Measurements from ENCODE around the gene SV2C. TPM values are rescaled to one million over a fixed set of nuclear protein-coding genes. Genes with fewer than 3 reads are reported as not detected.
A peak's percentile ranks its signal among the peaks of the same experiment; 100 is the strongest.

SV2C gene
- total and polyA plus RNA-seq, 2 donors from 2014 or later = 0.13 TPM; not detected in 1

DNA sequence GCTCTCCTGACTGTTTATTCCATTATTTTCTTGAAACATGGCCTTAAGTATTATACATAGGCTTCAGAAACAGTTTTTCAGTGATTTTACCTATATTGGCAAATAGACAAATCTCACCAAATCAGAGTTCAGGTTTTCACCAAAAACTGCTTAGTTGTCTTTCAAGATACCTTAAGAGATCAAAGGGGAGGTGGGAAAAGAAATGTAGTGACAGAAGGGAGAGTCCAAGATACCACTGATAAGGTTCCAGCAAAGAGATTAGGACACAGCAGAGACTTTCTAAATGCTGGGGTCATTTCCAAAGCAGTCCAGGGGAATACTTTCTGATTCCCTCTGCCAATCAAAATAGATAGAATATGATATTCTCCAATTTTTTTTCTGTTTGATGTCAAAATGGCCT, 246.2 kb downstream of the SV2C start:
- Histone ChIP-seq H3K4me1 (ENCODE audit: control insufficient read depth in 2 of 3, insufficient read depth in 2 of 3, low read depth in 1 of 3, low read length in 3 of 3) (peaks cover 2 to 8% (median 2%) of the 10 kb centered on the region in 3 donors), H3K27ac (ENCODE audit: low read depth in 2 of 2, low read length in 2 of 2) (no peak overlapping the region), H3K9me3 (ENCODE audit: control insufficient read depth in 2 of 3, insufficient read depth in 1 of 3, low read length in 3 of 3) (no peaks in the 10 kb centered on the region), H3K36me3 (ENCODE audit: control insufficient read depth in 2 of 3, insufficient read depth in 3 of 3, low read length in 3 of 3) (no peaks in the 10 kb centered on the region), H3K27me3 (ENCODE audit: control insufficient read depth, insufficient read depth, low read length) (no peaks in the 10 kb centered on the region), H3K9ac (ENCODE audit: low read length in 3 of 3) (no peak overlapping the region), H3K4me3 (ENCODE audit: low read length in 3 of 3) (no peak overlapping the region)
- intact Hi-C loops (cut with DNase I) = no loop called here
- no peak for TF ChIP-seq CTCF (IDR thresholded peaks at IDR 0.05; ENCODE audit: borderline replicate concordance, extremely low read depth, insufficient read depth)
- FAIRE-seq = no peak
- no peak for DNase-seq

DNA sequence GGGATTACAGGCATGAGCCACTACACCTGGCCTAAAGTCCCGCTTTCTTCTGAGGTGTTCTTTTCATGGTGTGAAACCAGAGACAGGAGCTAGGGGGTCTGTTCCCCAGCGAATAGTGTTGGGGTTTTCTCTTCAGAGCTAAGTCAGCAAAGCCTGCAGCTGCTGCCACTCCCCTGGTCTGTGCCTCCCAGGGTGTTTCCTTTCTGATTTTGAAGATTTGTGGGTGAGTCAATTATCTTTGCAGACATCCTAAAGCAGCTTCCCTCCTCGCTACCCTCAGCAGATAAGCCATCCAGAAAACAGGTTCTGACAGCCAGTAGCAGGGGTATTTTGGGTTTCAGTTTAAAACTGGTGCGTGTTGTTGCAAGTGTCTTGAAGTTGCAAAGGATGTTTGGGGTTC, 247.9 kb downstream of the SV2C start:
- no peaks in the 10 kb centered on the region for H3K27me3 ChIP-seq (ENCODE audit: control insufficient read depth, insufficient read depth, low read length)
- FAIRE-seq (no peak), DNase-seq (no peak)
- H3K36me3 ChIP-seq (ENCODE audit: control insufficient read depth in 2 of 3, insufficient read depth in 3 of 3, low read length in 3 of 3) = no peaks in the 10 kb centered on the region
- intact Hi-C loops (cut with DNase I) = no loop called here
- H3K9ac ChIP-seq (ENCODE audit: low read length in 3 of 3) = no peak overlapping the region
- H3K27ac ChIP-seq (ENCODE audit: low read depth in 2 of 2, low read length in 2 of 2) = no peak overlapping the region
- peaks cover 0 to 8% (median 2%) of the 10 kb centered on the region in 3 donors for H3K4me1 ChIP-seq (ENCODE audit: control insufficient read depth in 2 of 3, insufficient read depth in 2 of 3, low read depth in 1 of 3, low read length in 3 of 3)
- H3K9me3 ChIP-seq (ENCODE audit: control insufficient read depth in 2 of 3, insufficient read depth in 1 of 3, low read length in 3 of 3) = no peaks in the 10 kb centered on the region
- no peak overlapping the region for H3K4me3 ChIP-seq (ENCODE audit: low read length in 3 of 3)
- no peak for TF ChIP-seq CTCF (IDR thresholded peaks at IDR 0.05; ENCODE audit: borderline replicate concordance, extremely low read depth, insufficient read depth)

DNA sequence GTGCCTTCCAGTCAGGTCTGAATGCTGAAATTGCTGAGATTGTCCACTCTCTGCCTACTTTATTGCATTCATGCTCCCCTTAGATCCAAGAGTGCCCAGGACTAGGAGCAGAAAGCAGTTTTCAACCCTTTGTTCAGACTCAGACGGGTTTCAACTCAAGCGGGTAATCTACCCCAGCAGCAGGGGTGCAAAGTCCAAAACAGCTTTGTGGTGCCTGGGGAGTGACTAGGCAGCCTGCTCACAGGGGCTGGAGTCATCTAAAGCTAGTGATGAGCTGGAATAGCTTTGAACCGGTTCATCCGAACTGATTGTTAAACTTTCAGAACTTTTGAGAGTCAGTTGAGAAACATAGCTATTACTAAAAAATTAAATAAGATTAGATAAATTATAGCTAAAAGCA, 248.9 kb downstream of the SV2C start:
- H3K9ac ChIP-seq (ENCODE audit: low read length in 3 of 3) = no peak overlapping the region
- no peak overlapping the region for H3K4me3 ChIP-seq (ENCODE audit: low read length in 3 of 3)
- FAIRE-seq (no peak), DNase-seq (peak in 2 of 5 donors; percentile 10 to 41)
- H3K36me3 ChIP-seq (ENCODE audit: control insufficient read depth in 2 of 3, insufficient read depth in 3 of 3, low read length in 3 of 3) = no peaks in the 10 kb centered on the region
- H3K27ac ChIP-seq (ENCODE audit: low read depth in 2 of 2, low read length in 2 of 2) = no peak overlapping the region
- TF ChIP-seq CTCF (IDR thresholded peaks at IDR 0.05; ENCODE audit: borderline replicate concordance, extremely low read depth, insufficient read depth) = no peak
- no peaks in the 10 kb centered on the region for H3K9me3 ChIP-seq (ENCODE audit: control insufficient read depth in 2 of 3, insufficient read depth in 1 of 3, low read length in 3 of 3)
- H3K27me3 ChIP-seq (ENCODE audit: control insufficient read depth, insufficient read depth, low read length) = no peaks in the 10 kb centered on the region
- intact Hi-C loops (cut with DNase I) = no loop called here
- H3K4me1 ChIP-seq (ENCODE audit: control insufficient read depth in 2 of 3, insufficient read depth in 2 of 3, low read depth in 1 of 3, low read length in 3 of 3) = peaks cover 0 to 4% (median 2%) of the 10 kb centered on the region in 3 donors

DNA sequence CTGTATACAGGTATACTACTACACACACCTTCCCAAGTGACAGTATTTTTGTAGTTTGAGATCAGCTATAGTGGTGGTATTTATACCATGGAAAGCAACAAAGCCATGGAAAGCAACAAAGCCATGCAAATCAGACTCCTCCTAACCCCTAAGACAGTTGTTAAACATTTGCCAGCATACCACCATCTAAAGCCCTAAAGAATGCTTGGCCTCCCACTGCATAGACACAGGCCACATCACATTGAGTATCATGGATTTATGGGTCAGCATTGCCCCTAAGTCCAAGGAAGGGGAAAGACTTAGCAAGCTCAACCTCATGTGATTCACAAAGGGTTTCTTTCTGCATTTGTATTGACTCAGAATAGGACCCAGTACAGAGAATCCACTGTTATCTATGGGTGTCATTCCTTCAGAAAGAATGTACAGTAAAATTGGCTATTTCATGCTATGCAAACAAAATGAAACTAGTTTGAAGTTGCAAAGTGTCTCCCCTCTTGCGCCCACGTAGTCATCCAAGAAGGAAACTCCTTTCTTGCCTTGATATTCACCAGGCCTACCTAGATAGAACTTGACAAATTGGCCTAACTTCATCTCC, 249.5 kb downstream of the SV2C start:
- peak in 1 of 5 donors; percentile 31 for DNase-seq
- H3K4me1 ChIP-seq (ENCODE audit: control insufficient read depth in 2 of 3, insufficient read depth in 2 of 3, low read depth in 1 of 3, low read length in 3 of 3) = peaks cover 0 to 5% (median 2%) of the 10 kb centered on the region in 3 donors
- intact Hi-C loops (cut with DNase I) = no loop called here
- H3K36me3 ChIP-seq (ENCODE audit: control insufficient read depth in 2 of 3, insufficient read depth in 3 of 3, low read length in 3 of 3) = no peaks in the 10 kb centered on the region
- H3K9me3 ChIP-seq (ENCODE audit: control insufficient read depth in 2 of 3, insufficient read depth in 1 of 3, low read length in 3 of 3) = no peaks in the 10 kb centered on the region
- FAIRE-seq = no peak
- H3K27ac ChIP-seq (ENCODE audit: low read depth in 2 of 2, low read length in 2 of 2) = no peak overlapping the region
- TF ChIP-seq CTCF (IDR thresholded peaks at IDR 0.05; ENCODE audit: borderline replicate concordance, extremely low read depth, insufficient read depth) = no peak
- H3K9ac ChIP-seq (ENCODE audit: low read length in 3 of 3) = no peak overlapping the region
- no peaks in the 10 kb centered on the region for H3K27me3 ChIP-seq (ENCODE audit: control insufficient read depth, insufficient read depth, low read length)
- H3K4me3 ChIP-seq (ENCODE audit: low read length in 3 of 3) = no peak overlapping the region

All from kidney (tissue), 14 donors.